ENCODE measurements around the gene TSPAN8. TPM values are rescaled to one million over a fixed set of nuclear protein-coding genes. Genes with fewer than 3 reads are reported as not detected.
"Not testable (repeated sequence)": the region's sequence is repeated elsewhere in the genome, so short reads cannot be mapped to it uniquely, and the experiment has no call there.

Gene TSPAN8
- total and polyA plus RNA-seq, 2 experiments from 2014 or later, result 0.11 TPM; not detected in 1

- TF ChIP-seq CTCF (IDR thresholded peaks at IDR 0.05; ENCODE audit: low read depth, low read length), result no peak
Measured at GRCh38 chr12:71129364-71129763, 28.4 kb downstream of the TSPAN8 start.

GRCh38 chr12:71128191-71128788, 29.5 kb downstream of the TSPAN8 start:
- Histone ChIP-seq H3K4me1 (ENCODE audit: low read depth) (peaks cover 3% of the 10 kb centered on the region), H3K36me3 (no peaks in the 10 kb centered on the region), H3K27ac (no peak overlapping the region), H3K9me3 (ENCODE audit: low read depth) (no peaks in the 10 kb centered on the region), H3K4me3 (no peak overlapping the region), H3K27me3 (no peaks in the 10 kb centered on the region)
- no peak for TF ChIP-seq CTCF (IDR thresholded peaks at IDR 0.05; ENCODE audit: low read depth, low read length)
- peak; percentile 19 to 28 for DNase-seq (ENCODE audit: low read depth in 1 of 2, low spot score in 1 of 2)

More at GRCh38 chr12:71129364-71129763, 28.4 kb downstream of the TSPAN8 start:
- no peak for DNase-seq (ENCODE audit: low read depth in 1 of 2, low spot score in 1 of 2)
- no peaks in the 10 kb centered on the region for H3K36me3 ChIP-seq
- H3K4me3 ChIP-seq, result no peak overlapping the region
- peaks cover 3% of the 10 kb centered on the region for H3K4me1 ChIP-seq (ENCODE audit: low read depth)
- H3K27me3 ChIP-seq, result no peaks in the 10 kb centered on the region
- no peaks in the 10 kb centered on the region for H3K9me3 ChIP-seq (ENCODE audit: low read depth)
- no peak overlapping the region for H3K27ac ChIP-seq

- no peaks in the 10 kb centered on the region for H3K9me3 ChIP-seq (ENCODE audit: low read depth)
- H3K27ac ChIP-seq, result no peak overlapping the region
- no peaks in the 10 kb centered on the region for H3K27me3 ChIP-seq
- DNase-seq (ENCODE audit: low read depth in 1 of 2, low spot score in 1 of 2), result no peak
- no peak overlapping the region for H3K4me3 ChIP-seq
- TF ChIP-seq CTCF (IDR thresholded peaks at IDR 0.05; ENCODE audit: low read depth, low read length), result no peak
- H3K4me1 ChIP-seq (ENCODE audit: low read depth), result peaks cover 3% of the 10 kb centered on the region
- no peaks in the 10 kb centered on the region for H3K36me3 ChIP-seq
Measured at GRCh38 chr12:71125949-71126348, 31.9 kb downstream of the TSPAN8 start.

- Histone ChIP-seq H3K9me3 (ENCODE audit: low read depth) (no peaks in the 10 kb centered on the region), H3K36me3 (no peaks in the 10 kb centered on the region), H3K27ac (no peak overlapping the region), H3K27me3 (no peaks in the 10 kb centered on the region), H3K4me1 (ENCODE audit: low read depth) (peaks cover 3% of the 10 kb centered on the region), H3K4me3 (no peak overlapping the region)
- peak; percentile 28 for TF ChIP-seq CTCF (IDR thresholded peaks at IDR 0.05; ENCODE audit: low read depth, low read length)
- DNase-seq (ENCODE audit: low read depth in 1 of 2, low spot score in 1 of 2), result peak in 1 of 2 donors; percentile 37
Measured at GRCh38 chr12:71125515-71125914, 32.3 kb downstream of the TSPAN8 start.

- no peak overlapping the region for H3K4me3 ChIP-seq
- H3K9me3 ChIP-seq (ENCODE audit: low read depth), result no peaks in the 10 kb centered on the region
- DNase-seq (ENCODE audit: low read depth in 1 of 2, low spot score in 1 of 2), result no peak
- H3K27me3 ChIP-seq, result no peaks in the 10 kb centered on the region
- H3K4me1 ChIP-seq (ENCODE audit: low read depth), result peaks cover 3% of the 10 kb centered on the region
- H3K36me3 ChIP-seq, result no peaks in the 10 kb centered on the region
- H3K27ac ChIP-seq, result no peak overlapping the region
- no peak for TF ChIP-seq CTCF (IDR thresholded peaks at IDR 0.05; ENCODE audit: low read depth, low read length)
Measured at GRCh38 chr12:71124835-71125460, 32.9 kb downstream of the TSPAN8 start.

GRCh38 chr12:71113148-71113547, 44.7 kb downstream of the TSPAN8 start:
- not testable (repeated sequence) for H3K27me3 ChIP-seq; H3K4me1 ChIP-seq (ENCODE audit: low read depth); H3K27ac ChIP-seq; H3K36me3 ChIP-seq; H3K9me3 ChIP-seq (ENCODE audit: low read depth); DNase-seq (ENCODE audit: low read depth in 1 of 2, low spot score in 1 of 2); H3K4me3 ChIP-seq
